GM12878 (cell line): ENCODE results near the gene NUP62.

Experiments used
- BHLHE40 ChIP-seq, 2 experiments: fragments of 450-650 bp in 1 of 2; IDR thresholded peaks; 2 replicates each; pipeline ENCODE4 v1.6.1; 2011 to 2017; ENCODE audit warnings: low read depth in 2 of 2, borderline replicate concordance in 1 of 2, improper control_type of control experiment in 1 of 2, low read length in 1 of 2, mild to moderate bottlenecking in 1 of 2
- CBFB ChIP-seq: IDR thresholded peaks from 2 replicates; pipeline ENCODE4 v1.6.1; 2016; ENCODE audit warnings: antibody characterized with exemption, low read depth
- CBX5 ChIP-seq: sonication (generic); IDR thresholded peaks from 2 replicates; pipeline ENCODE4 v1.6.1; 2016; ENCODE audit warnings: low read depth, moderate library complexity, mild to moderate bottlenecking, inconsistent platforms
- CHD4 ChIP-seq: fragments of 200-600 bp; sonication (generic); IDR thresholded peaks from 2 replicates; pipeline ENCODE4 v1.6.1; 2016; ENCODE audit warnings: mild to moderate bottlenecking
- CREB1 ChIP-seq: IDR thresholded peaks from 2 replicates; pipeline ENCODE4 v1.6.1; 2012; ENCODE audit warnings: low read depth, mild to moderate bottlenecking, inconsistent platforms
- EZH2 ChIP-seq: IDR thresholded peaks from 2 replicates; pipeline ENCODE4 v1.6.1; 2012; ENCODE audit warnings: low read depth, mild to moderate bottlenecking, control low read depth, inconsistent platforms, low read length, borderline replicate concordance; ENCODE audit not compliant: control insufficient read depth
- KLF5 ChIP-seq: fragments of 450-650 bp; IDR thresholded peaks from 2 replicates; pipeline ENCODE4 v1.6.1; 2014; ENCODE audit warnings: mild to moderate bottlenecking; ENCODE audit not compliant: partially characterized antibody
- MXI1 ChIP-seq: fragments of 150-350 bp; IDR thresholded peaks from 2 replicates; pipeline ENCODE4 v1.6.1; 2011; ENCODE audit warnings: low read depth, mild to moderate bottlenecking, inconsistent platforms, low read length, improper control_type of control experiment
- PBX3 ChIP-seq: IDR thresholded peaks from 2 replicates; pipeline ENCODE4 v1.6.1; 2011; ENCODE audit warnings: mild to moderate bottlenecking, low read depth, low read length, moderate library complexity; ENCODE audit not compliant: insufficient replicate concordance
- POLR2A ChIP-seq: IDR thresholded peaks from 2 replicates; pipeline ENCODE4 v1.6.1; 2011; ENCODE audit warnings: low read depth, mild to moderate bottlenecking, low read length
- POLR2AphosphoS5 ChIP-seq: IDR thresholded peaks from 2 replicates; pipeline ENCODE4 v1.6.1; 2011; ENCODE audit warnings: mild to moderate bottlenecking, low read length, inconsistent platforms
- TAF1 ChIP-seq: IDR thresholded peaks from 2 replicates; pipeline ENCODE4 v1.6.1; 2011; ENCODE audit warnings: mild to moderate bottlenecking, low read depth, low read length, borderline replicate concordance

DNA sequence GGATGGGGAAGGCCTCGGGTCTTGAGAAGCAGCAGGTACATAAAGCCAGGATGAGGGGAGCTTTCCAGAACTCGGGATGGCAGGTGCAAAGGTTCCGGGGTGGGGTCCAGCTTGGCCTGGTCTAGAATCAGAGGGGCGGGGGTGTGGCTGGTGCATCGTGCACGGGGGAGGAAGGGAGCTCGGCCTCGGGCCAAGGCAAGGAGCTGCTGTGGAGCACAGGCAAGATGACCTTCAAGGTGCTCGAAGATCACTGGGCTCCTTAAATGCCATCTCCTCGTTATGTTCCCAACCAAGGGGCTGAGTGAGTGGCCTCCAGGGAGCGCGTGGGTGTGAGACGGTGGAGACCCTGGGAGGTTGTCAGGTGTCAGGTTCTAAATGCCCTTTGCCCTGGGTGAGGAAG lies 47.8 kb upstream of the NUP62 start:
- no peak for TF ChIP-seq CBFB
- no peak for TF ChIP-seq POLR2A
- no peak for TF ChIP-seq KLF5
- TF ChIP-seq CREB1, result no peak
- TF ChIP-seq EZH2, result no peak
- no peak for TF ChIP-seq CHD4
- TF ChIP-seq TAF1, result no peak
- no peak for TF ChIP-seq MXI1
- TF ChIP-seq POLR2AphosphoS5, result no peak
- TF ChIP-seq PBX3, result no peak
- no peak for TF ChIP-seq BHLHE40 (IDR thresholded peaks at IDR 0.05; ENCODE audit: borderline replicate concordance in 1 of 2, low read depth in 2 of 2, low read length in 1 of 2)
- TF ChIP-seq CBX5, result no peak
